GM12891 (cell line): ENCODE data around the gene ATP12A.

ENCODE experiments used
- DNase-seq: peaks from one replicate; pipeline ENCODE4 v3.0.0; 2011; ENCODE audit warnings: low spot score; ENCODE audit not compliant: insufficient read length
- FAIRE-seq: peaks from 2 replicates; lab custom pipeline; 2011; peaks lifted over from hg19 to GRCh38; lab: Jason Lieb, UNC
- PAX5 ChIP-seq: IDR thresholded peaks from 2 replicates; pipeline ENCODE4 v1.6.1; 2011; ENCODE audit warnings: low read length, moderate library complexity, mild to moderate bottlenecking; ENCODE audit not compliant: insufficient read depth, severe bottlenecking
- POLR2A ChIP-seq: IDR thresholded peaks from 2 replicates; pipeline ENCODE4 v1.6.1; 2011; ENCODE audit warnings: low read depth, low read length, control low read depth
- POLR2AphosphoS5 ChIP-seq: IDR thresholded peaks from 2 replicates; pipeline ENCODE4 v1.6.1; 2011; ENCODE audit warnings: low read depth, low read length, control low read depth
- POU2F2 ChIP-seq: IDR thresholded peaks from 2 replicates; pipeline ENCODE4 v1.6.1; 2011; ENCODE audit warnings: low read depth, mild to moderate bottlenecking, control low read depth, low read length, moderate library complexity
- SPI1 ChIP-seq: IDR thresholded peaks from 2 replicates; pipeline ENCODE4 v1.6.1; 2011; ENCODE audit warnings: low read depth, low read length, control low read depth
- TAF1 ChIP-seq: IDR thresholded peaks from 2 replicates; pipeline ENCODE4 v1.6.1; 2011; ENCODE audit warnings: low read depth, low read length, control low read depth

Gene ATP12A

DNA sequence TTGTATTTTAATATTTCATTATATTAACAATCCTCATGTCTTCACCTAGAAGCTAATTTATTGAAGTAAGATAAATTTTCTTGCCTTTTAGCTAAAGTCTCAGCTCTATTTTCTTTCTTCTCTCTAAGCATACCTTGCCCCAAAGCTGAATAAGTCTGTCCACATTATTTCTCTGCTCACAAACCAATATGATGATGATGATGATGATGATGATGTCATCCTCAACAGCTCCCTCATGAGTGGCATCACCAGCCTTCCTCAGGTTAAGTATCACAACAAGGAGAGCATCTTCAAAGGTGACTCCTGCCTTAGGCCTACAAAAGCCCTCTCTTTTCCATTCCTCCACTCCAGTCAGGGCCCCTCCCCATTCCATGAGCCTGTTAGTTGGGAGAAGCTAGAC is 31.9 kb upstream of the ATP12A start:
- DNase-seq = no peak
- TF ChIP-seq POLR2A (no peak), POU2F2 (no peak), PAX5 (no peak), POLR2AphosphoS5 (no peak), TAF1 (no peak), SPI1 (no peak)
- no peak for FAIRE-seq

DNA sequence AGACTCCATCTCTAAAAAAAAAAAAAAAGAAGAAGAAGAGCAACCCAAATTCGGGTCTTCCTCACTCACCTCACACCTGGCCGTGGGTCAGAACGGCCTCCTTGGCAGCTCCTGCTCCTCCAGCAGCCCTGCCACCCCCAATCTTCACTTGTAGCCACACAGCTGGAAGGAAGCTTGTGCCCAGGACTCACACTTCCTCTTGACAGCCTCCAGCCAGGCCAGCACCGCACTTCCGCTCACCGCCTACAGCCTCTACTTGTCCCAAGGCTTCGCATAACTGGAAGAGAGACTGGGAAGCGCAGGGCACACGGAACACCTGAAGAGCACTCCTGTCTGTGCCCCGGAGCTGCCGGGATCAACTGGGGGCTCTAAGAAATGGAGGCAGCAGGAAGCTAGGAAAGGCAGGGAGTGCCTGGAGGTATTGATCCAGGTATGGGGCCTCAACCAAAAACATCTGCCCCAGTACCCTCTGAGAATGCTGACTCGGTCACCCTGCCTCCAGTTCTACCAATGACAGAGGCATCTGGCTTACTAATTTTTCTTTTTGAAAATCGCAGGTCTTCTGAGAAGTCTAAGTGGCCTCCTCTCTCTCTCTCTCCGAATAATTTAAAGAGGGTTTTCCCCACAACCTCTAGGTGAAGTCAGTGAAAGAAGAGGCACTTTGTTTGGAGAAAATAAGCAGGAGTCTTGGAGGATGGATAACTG is 31.1 kb upstream of the ATP12A start:
- peak; percentile 52 for FAIRE-seq
- no peak for TF ChIP-seq POU2F2
- TF ChIP-seq PAX5 = no peak
- no peak for TF ChIP-seq POLR2A
- TF ChIP-seq SPI1 = peak; percentile 52
- no peak for TF ChIP-seq POLR2AphosphoS5
- DNase-seq = no peak

DNA sequence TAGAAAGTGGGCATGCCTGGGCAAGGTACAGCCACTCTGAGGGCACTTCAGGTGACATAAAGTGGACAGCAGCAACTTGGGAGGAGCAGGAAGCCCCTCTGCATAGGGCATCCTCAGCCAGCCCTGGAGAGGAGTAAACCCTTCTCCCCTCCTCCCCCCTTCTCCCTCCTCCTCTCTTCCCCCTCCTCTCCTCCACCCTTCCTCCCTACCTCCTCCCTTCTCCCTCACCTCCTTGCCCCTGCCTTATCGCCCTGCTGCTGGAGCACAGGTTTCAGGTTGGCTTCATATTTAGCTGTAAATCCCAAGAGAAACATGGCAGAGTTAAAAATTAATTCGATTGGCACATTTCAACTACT is 30.5 kb upstream of the ATP12A start:
- TF ChIP-seq POLR2AphosphoS5 = no peak
- TF ChIP-seq POLR2A = no peak
- no peak for TF ChIP-seq PAX5
- 0 out of 2 replicates have a peak, but pooled peaks have one; percentile 30 for TF ChIP-seq POU2F2
- no peak for TF ChIP-seq SPI1
- DNase-seq (no peak), FAIRE-seq (no peak)

DNA sequence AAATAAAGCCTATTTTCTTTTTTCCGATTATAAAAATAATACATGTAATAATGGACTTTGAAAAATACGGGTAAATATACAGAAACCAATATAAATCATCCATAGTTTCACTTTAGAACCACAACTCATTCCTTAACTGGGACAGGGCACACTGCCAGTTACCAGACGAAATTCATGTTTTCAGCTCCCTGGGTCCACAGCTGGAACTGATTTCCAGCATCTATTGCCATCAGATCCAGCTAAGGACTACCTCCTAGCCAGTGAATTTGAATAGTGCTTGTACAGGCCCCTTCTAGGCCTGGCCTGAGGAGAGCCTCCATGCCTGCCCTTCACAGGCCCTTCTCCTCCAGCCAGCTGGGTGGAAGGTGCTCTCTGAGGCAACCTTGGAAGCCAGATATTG is 30.0 kb upstream of the ATP12A start:
- DNase-seq (no peak), FAIRE-seq (no peak)
- no peak for TF ChIP-seq PAX5
- no peak for TF ChIP-seq SPI1
- no peak for TF ChIP-seq POLR2AphosphoS5
- TF ChIP-seq POU2F2 = no peak
- TF ChIP-seq POLR2A = no peak
- no peak for TF ChIP-seq TAF1

DNA sequence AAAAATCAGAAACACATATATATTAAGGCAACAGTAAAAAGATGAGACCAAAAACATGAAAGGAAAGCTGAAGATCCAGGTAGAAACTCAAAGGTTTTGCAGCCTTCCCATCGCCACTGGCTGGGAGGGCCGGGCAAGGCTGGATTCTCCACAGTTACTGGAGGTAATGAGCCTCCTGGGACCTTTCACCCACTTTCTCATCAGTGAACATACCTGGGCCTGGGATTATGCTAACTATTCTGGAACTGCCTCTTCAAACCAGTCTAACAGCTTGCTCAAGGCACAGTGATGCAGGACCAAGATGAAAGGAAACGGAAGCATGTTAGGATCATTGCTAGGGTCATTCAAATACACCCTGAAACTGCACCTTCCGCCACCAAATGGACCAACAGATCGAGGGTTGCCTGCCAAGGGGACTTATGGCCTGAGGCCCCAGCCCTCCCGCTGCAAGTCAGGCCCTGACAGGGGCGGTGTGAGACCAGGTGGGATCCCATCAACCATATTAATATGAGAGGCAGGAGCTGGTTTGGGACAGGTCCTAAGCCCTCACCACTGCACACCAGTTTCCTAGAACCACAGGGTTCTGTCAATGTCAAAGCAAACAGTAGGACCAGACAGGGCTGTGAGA is 28.4 kb upstream of the ATP12A start:
- TF ChIP-seq POU2F2 = no peak
- no peak for TF ChIP-seq SPI1
- TF ChIP-seq TAF1 = no peak
- TF ChIP-seq POLR2AphosphoS5 = no peak
- FAIRE-seq = no peak
- DNase-seq = no peak

DNA sequence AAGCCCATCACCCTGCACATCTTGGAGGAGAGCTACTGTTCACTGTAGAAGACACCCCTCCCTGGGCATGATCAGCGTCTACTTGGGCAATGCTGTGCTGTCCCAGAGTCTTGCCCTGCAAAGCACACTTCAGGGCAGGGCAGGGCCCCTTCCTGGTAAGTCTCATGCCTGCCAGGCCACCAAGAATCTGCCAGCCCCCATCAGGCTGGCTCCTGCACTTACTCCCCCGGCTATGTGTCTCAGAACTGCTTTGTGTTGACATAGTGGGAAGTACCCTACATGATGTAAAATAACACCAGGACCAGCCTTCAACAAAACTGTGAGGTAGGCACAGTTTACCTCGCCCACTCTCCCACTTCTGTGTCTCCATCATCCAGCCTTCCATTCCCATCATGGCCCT is 27.8 kb upstream of the ATP12A start:
- no peak for TF ChIP-seq SPI1
- FAIRE-seq = no peak

DNA sequence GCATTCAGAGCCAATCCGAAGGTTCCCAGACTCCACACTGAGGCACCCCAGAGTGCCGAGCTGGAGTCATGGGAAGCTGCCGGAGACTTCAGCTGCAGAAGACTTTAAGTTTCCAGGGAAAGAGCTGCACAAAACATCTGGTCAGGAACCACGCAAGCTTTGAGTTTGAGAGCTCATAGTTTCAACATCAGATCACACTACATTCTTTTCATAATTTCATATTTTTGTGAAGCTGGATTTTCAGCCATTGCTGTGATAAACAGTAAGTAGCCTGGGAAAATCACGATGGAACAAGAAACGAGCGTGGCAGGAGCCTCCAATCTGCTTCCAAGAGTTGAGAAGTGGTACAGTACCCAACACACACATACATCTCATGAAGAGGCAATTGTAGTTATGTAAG is 25.5 kb upstream of the ATP12A start:
- FAIRE-seq (no peak), DNase-seq (no peak)
- TF ChIP-seq TAF1 = no peak
- no peak for TF ChIP-seq SPI1
- no peak for TF ChIP-seq POLR2A
- no peak for TF ChIP-seq POU2F2
- no peak for TF ChIP-seq POLR2AphosphoS5

More for the DNA sequence above, 27.8 kb upstream of the ATP12A start:
- DNase-seq = no peak

DNA sequence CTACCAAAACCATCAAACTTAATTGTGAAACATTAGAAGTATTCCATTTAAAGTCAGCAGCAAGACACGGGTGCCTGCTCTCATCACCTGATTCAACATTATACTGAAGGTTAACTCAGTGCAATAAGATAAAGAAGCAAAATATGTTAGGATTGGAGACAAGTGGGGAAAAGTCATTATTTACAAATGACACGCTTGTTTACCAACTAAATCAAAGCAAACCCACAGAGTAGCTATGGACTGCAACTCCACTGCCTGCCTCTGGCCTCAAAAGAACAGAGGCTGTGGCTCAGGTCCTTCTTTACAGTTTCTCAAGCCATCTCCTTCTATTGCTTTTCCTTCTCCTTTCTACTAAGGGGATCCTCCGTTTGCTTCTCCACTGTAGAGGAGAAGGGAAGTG is 21.0 kb upstream of the ATP12A start:
- FAIRE-seq (no peak), DNase-seq (no peak)
- TF ChIP-seq TAF1 (no peak), POU2F2 (no peak), SPI1 (no peak)

DNA sequence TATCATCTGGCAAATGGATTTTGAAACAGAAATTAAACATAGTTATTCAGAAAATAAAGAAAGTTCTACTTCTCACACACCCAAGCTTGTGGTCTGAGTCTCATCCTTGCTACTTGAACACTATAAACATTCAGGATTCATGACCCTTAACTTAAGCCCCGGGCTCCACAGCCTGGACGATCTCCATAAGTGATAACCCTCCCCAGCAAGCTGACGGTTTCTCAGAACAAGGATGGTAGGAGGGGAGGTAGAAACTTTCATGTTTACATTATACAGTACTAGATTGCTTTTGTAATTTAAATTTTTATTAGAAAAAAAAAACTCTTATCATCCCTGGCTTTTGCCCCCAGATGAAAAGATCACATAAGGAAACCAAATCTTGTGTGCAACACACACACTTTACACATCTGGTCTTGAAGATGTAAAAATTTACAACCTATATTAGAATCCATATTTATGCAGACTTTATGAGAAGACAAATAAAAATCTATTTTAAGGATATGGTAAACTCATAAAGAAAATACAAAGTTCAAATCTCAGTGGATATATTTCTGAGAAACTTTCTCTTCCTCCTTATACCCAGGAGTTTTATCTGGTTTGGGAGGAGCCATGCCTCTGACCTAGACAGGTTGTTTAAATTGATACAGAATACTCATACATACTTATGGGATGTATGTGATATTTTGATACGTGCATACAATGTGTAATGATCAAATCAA is 20.0 kb upstream of the ATP12A start:
- DNase-seq (no peak), FAIRE-seq (no peak)
- TF ChIP-seq SPI1 (no peak), POLR2A (no peak), POU2F2 (no peak)

DNA sequence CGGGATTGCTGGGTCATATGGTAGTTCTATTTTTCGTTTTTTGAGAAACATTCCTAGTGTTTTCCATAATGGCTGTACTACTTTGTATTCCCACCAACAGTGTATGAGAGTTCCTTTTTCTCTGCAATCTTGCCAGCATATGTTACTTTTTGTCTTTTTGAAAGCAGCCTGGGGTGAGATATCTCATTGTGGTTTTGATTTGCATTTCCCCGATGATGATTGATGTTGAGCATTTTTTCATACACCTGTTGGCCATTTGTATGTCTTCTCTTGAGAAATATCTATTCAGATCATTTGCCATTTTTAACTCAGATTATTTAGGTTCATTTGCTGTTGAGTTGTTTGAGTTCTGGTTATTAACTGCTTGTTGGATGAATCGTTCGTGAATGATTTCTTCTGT is 18.5 kb upstream of the ATP12A start:
- no peak for DNase-seq
- no peak for TF ChIP-seq POU2F2
- TF ChIP-seq POLR2A = no peak
- no peak for TF ChIP-seq PAX5
- no peak for TF ChIP-seq POLR2AphosphoS5
- no peak for TF ChIP-seq SPI1
- no peak for TF ChIP-seq TAF1
- no peak for FAIRE-seq
